ENCODE data around the gene ATP6V1F.

Gene ATP6V1F

GRCh38 chr7:128835790-128836641 is 26.6 kb upstream of the ATP6V1F start:
- DNase-seq = no peak

- no peak for DNase-seq
Measured at GRCh38 chr7:128836729-128837348, 25.8 kb upstream of the ATP6V1F start.

GRCh38 chr7:128837521-128837921 is 25.1 kb upstream of the ATP6V1F start:
- no peak for DNase-seq

GRCh38 chr7:128838109-128838779 is 24.4 kb upstream of the ATP6V1F start:
- DNase-seq = no peak

GRCh38 chr7:128838981-128839731 is 23.5 kb upstream of the ATP6V1F start:
- no peak for DNase-seq

- DNase-seq = no peak
Measured at GRCh38 chr7:128839751-128840177, 22.9 kb upstream of the ATP6V1F start.

- DNase-seq = no peak
Measured at GRCh38 chr7:128840326-128841170, 22.1 kb upstream of the ATP6V1F start.

- no peak for DNase-seq
Measured at GRCh38 chr7:128841171-128841690, 21.4 kb upstream of the ATP6V1F start.

GRCh38 chr7:128841921-128842673 is 20.6 kb upstream of the ATP6V1F start:
- peak; percentile 25 for DNase-seq

- DNase-seq = peak; percentile 35
Measured at GRCh38 chr7:128842674-128843641, 19.7 kb upstream of the ATP6V1F start.

GRCh38 chr7:128843938-128844621 is 18.6 kb upstream of the ATP6V1F start:
- no peak for DNase-seq

GRCh38 chr7:128844777-128845311 is 17.8 kb upstream of the ATP6V1F start:
- no peak for DNase-seq

GRCh38 chr7:128845475-128845874 is 17.2 kb upstream of the ATP6V1F start:
- DNase-seq = no peak

GRCh38 chr7:128845987-128846386 is 16.7 kb upstream of the ATP6V1F start:
- no peak for DNase-seq

GRCh38 chr7:128846781-128847444 is 15.7 kb upstream of the ATP6V1F start:
- DNase-seq = no peak

GRCh38 chr7:128847721-128848211 is 14.9 kb upstream of the ATP6V1F start:
- DNase-seq = no peak

- DNase-seq = no peak
Measured at GRCh38 chr7:128848289-128849155, 14.1 kb upstream of the ATP6V1F start.

Measured in NCI-H526 treated with DMSO at 0.1 percent for 48 hours (cell line).